A673 (cell line): ENCODE results near the gene IGFBP5. TPM values are rescaled to one million over a fixed set of nuclear protein-coding genes. Genes with fewer than 3 reads are reported as not detected.

Experiments used
- BruUV-seq: library from RNA; stranded (reverse); fragments of 400-500 nt; replicated peaks from 2 replicates; lab custom pipeline; 2021; lab: Mats Ljungman, UMichigan
- CTCF ChIA-PET: fragments of 300-600 bp; sonication (Branson Sonifier 250); formaldehyde crosslinking; loops from one replicate; lab custom pipeline; 2022; ENCODE audit warnings: antibody characterized with exemption; lab: Charles Lee
- POLR2A ChIA-PET: fragments of 300-600 bp; sonication (Branson Sonifier 250); formaldehyde crosslinking; loops from one replicate; lab custom pipeline; 2022; ENCODE audit warnings: antibody characterized with exemption; ENCODE audit not compliant: low non-redundant PET; lab: Charles Lee
- DNase-seq: peaks from one replicate; pipeline ENCODE4 v3.0.0-alpha.2; 2015; ENCODE audit warnings: low spot score
- H3K27ac ChIP-seq: fragments of 200-600 bp; sonication (generic); 2 replicates; pipeline ENCODE4 v1.5.1; 2016; ENCODE audit warnings: mixed run types, low read depth, mild to moderate bottlenecking, mixed read lengths, antibody characterized with exemption, low read length; ENCODE audit not compliant: poor library complexity, severe bottlenecking
- H3K27me3 ChIP-seq: fragments of 200-600 bp; sonication (generic); replicated peaks from 2 replicates; pipeline ENCODE4 v1.6.1; 2017; ENCODE audit warnings: mixed run types, low read depth, mild to moderate bottlenecking, mixed read lengths, antibody characterized with exemption, low read length; ENCODE audit not compliant: insufficient read depth, poor library complexity
- H3K36me3 ChIP-seq: fragments of 200-600 bp; sonication (generic); 2 replicates; pipeline ENCODE4 v1.6.1; 2016; ENCODE audit warnings: mixed run types, mild to moderate bottlenecking, mixed read lengths, antibody characterized with exemption, low read length; ENCODE audit not compliant: insufficient read depth, poor library complexity, severe bottlenecking
- H3K4me1 ChIP-seq: fragments of 200-600 bp; sonication (generic); 2 replicates; pipeline ENCODE4 v1.6.1; 2017; ENCODE audit warnings: mixed run types, mild to moderate bottlenecking, mixed read lengths, antibody characterized with exemption, low read length; ENCODE audit not compliant: insufficient read depth, poor library complexity, severe bottlenecking
- H3K4me3 ChIP-seq: fragments of 200-600 bp; sonication (generic); 2 replicates; pipeline ENCODE4 v1.5.1; 2016; ENCODE audit warnings: low read depth, mixed run types, mild to moderate bottlenecking, mixed read lengths, low read length; ENCODE audit not compliant: poor library complexity, severe bottlenecking
- H3K9me3 ChIP-seq: fragments of 200-600 bp; sonication (generic); 2 replicates; pipeline ENCODE4 v1.6.1; 2016; ENCODE audit warnings: mixed run types, low read depth, mild to moderate bottlenecking, mixed read lengths, antibody characterized with exemption, low read length; ENCODE audit not compliant: poor library complexity, severe bottlenecking
- CTCF ChIP-seq: fragments of 300-800, 200-600 bp; sonication (generic); conservative IDR thresholded peaks from 2 replicates; pipeline ENCODE4 v1.5.1; 2017; ENCODE audit warnings: low read depth, mild to moderate bottlenecking, antibody characterized with exemption, low read length, moderate library complexity, mixed read lengths
- EZH2 ChIP-seq: fragments of 200-600 bp; sonication (generic); IDR thresholded peaks from 2 replicates; pipeline ENCODE4 v1.6.1; 2017; ENCODE audit warnings: borderline replicate concordance, low read depth, mild to moderate bottlenecking, mixed read lengths, antibody characterized with exemption, low read length; ENCODE audit not compliant: poor library complexity, severe bottlenecking
- intact Hi-C: fragments of 100-400 bp; cut with micrococcal nuclease; formaldehyde crosslinking; loops from one replicate; pipeline ENCODE4 v1.10.0; 2022; ENCODE audit not compliant: unreplicated experiment
- total RNA-seq: library from RNA; stranded (reverse); gene quantifications from 2 replicates; pipeline ENCODE4 v1.2.3, GENCODE V29; 2021

Gene IGFBP5
- total RNA-seq, 1 experiment from 2014 or later: 5.4 TPM

- Histone ChIP-seq H3K27me3 (no peaks in the 10 kb centered on the region), H3K4me1 (peaks cover 6% of the 10 kb centered on the region), H3K4me3 (no peak overlapping the region), H3K36me3 (no peaks in the 10 kb centered on the region), H3K9me3 (no peaks in the 10 kb centered on the region), H3K27ac (no peak overlapping the region)
- DNase-seq: no peak
- no TSS peak for BruUV-seq
- CTCF ChIA-PET: no interaction called here
- POLR2A ChIA-PET: interaction anchor here (0.7 kb wide), 1 partner anchor 18 kb away, joined by 5 read pairs; no protein-coding TSS in a partner anchor
- intact Hi-C loops: no loop called here
- no peak for TF ChIP-seq CTCF
- TF ChIP-seq EZH2: no peak
Observed at GRCh38 chr2:216678098-216678465, 17.3 kb downstream of the IGFBP5 start.

- H3K4me3 ChIP-seq: no peak overlapping the region
- H3K27ac ChIP-seq: no peak overlapping the region
- H3K9me3 ChIP-seq: no peaks in the 10 kb centered on the region
- DNase-seq: no peak
- BruUV-seq: no TSS peak
- POLR2A ChIA-PET: no interaction called here
- H3K27me3 ChIP-seq: no peaks in the 10 kb centered on the region
- peaks cover 6% of the 10 kb centered on the region for H3K4me1 ChIP-seq
- CTCF ChIA-PET: no interaction called here
- H3K36me3 ChIP-seq: no peaks in the 10 kb centered on the region
- no peak for TF ChIP-seq EZH2
- TF ChIP-seq CTCF: no peak
- intact Hi-C loops: no loop called here
Observed at GRCh38 chr2:216677439-216678097, 17.8 kb downstream of the IGFBP5 start.

GRCh38 chr2:216676630-216677029 lies 18.7 kb downstream of the IGFBP5 start:
- H3K4me3 ChIP-seq: no peak overlapping the region
- POLR2A ChIA-PET: interaction anchor here (0.6 kb wide), 1 partner anchor 178 kb away, joined by 3 read pairs; no protein-coding TSS in a partner anchor
- TF ChIP-seq EZH2: no peak
- no TSS peak for BruUV-seq
- H3K27me3 ChIP-seq: no peaks in the 10 kb centered on the region
- no peak overlapping the region for H3K27ac ChIP-seq
- intact Hi-C loops: no loop called here
- no peak for DNase-seq
- H3K9me3 ChIP-seq: no peaks in the 10 kb centered on the region
- CTCF ChIA-PET: no interaction called here
- no peaks in the 10 kb centered on the region for H3K36me3 ChIP-seq
- no peaks in the 10 kb centered on the region for H3K4me1 ChIP-seq

GRCh38 chr2:216674376-216674775 lies 21.0 kb downstream of the IGFBP5 start:
- H3K9me3 ChIP-seq: no peaks in the 10 kb centered on the region
- TF ChIP-seq EZH2: no peak
- no peak for TF ChIP-seq CTCF
- POLR2A ChIA-PET: interaction anchor here (0.6 kb wide), 1 partner anchor 44 kb away, joined by 3 read pairs; no protein-coding TSS in a partner anchor
- H3K36me3 ChIP-seq: no peaks in the 10 kb centered on the region
- no TSS peak for BruUV-seq
- no peak overlapping the region for H3K4me3 ChIP-seq
- no peak for DNase-seq
- H3K27ac ChIP-seq: no peak overlapping the region
- no peaks in the 10 kb centered on the region for H3K4me1 ChIP-seq
- no peaks in the 10 kb centered on the region for H3K27me3 ChIP-seq
- CTCF ChIA-PET: interaction anchor here (1.2 kb wide), 1 partner anchor 9 kb away, joined by 4 read pairs; no protein-coding TSS in a partner anchor
- intact Hi-C loops: no loop called here
